Esophagus squamous epithelium (tissue), 4 donors: ENCODE results near the gene BCL2L11.

Source experiments
- CTCF ChIP-seq, 6 experiments: fragments of 450-650 bp in 4 of 6; fragments of 200-600 bp in 2 of 6; sonication (generic) in 2 of 6; IDR thresholded peaks; one replicate each; pipeline ENCODE4 v1.5.1; 2016 to 2019; ENCODE audit warnings: antibody characterized with exemption in 6 of 6, mild to moderate bottlenecking in 4 of 6, moderate library complexity in 4 of 6
- POLR2A ChIP-seq, 4 donors: fragments of 450-650 bp; IDR thresholded peaks; one replicate each; pipeline ENCODE4 v1.6.1; 2017; ENCODE audit warnings: antibody characterized with exemption in 4 of 4, mild to moderate bottlenecking in 4 of 4, moderate library complexity in 3 of 4

GRCh38 chr2:111118981-111119821, 1.5 kb upstream of the BCL2L11 start:
- TF ChIP-seq CTCF (IDR thresholded peaks at IDR 0.05), result no peak
- TF ChIP-seq POLR2A (IDR thresholded peaks at IDR 0.05), result no peak
